ENCODE data around the gene PLXND1.
"Not testable (repeated sequence)": the region's sequence is repeated elsewhere in the genome, so short reads cannot be mapped to it uniquely, and the experiment has no call there.

The PLXND1 gene

DNA sequence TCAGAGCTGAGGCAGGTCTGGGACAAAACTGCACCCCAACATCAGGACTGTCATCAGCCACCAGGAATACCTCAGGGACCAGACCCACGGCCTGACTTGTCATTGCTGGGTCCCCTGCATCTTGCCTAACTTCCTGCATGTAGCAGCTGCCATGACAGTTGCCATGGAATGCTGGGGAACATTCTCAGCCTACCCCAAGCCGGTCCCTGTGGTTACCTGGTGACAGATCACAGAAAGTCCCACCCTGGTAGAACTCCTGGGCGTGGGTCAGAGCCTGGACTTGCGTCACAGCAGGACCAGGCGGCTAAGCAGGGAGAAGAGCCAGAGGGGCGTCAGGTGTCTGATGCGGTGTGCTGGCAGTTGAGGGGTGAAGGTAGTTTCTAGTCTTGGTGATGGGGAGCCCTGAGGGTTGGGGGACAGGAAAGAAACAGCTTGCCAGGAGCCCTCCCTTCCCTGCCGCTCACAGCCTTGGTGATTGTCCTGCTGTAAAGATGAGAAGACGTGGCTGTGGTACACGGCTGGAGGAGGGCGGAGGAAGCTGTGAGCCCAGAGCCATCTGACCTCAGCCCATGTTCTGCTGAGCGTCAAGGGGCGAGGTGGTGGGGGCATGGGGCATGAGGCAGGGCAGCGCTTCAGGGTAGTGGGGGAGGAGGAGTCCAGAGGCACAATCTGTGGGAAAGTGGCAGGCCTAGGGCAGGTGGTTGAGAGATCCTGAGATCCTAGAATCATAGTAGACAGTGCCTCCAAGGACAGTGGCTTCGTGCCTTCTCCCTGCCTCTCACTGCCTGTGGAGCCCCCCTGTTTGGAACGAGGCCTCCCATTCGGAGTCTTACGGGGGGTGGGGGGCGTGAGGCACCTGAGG lies 58.1 kb downstream of the PLXND1 start:
- no peak for DNase-seq (ENCODE audit: low spot score)

DNA sequence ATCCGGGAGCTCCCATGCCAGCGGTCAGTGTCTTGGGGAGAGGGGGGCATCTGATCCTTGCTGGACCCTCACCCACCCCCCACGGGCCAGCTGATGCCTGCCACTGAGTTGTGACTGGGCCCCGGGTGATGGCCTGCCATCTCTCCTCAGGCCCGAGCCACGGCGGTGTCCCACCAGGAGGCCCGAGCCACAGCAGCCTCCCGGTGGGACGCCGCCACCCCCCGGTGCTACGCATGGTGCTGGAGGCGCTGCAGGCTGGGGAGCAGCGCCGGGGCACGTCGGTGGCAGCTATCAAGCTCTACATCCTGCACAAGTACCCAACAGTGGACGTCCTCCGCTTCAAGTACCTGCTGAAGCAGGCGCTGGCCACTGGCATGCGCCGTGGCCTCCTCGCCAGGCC lies 59.2 kb downstream of the PLXND1 start:
- no peak for DNase-seq (ENCODE audit: low spot score)

DNA sequence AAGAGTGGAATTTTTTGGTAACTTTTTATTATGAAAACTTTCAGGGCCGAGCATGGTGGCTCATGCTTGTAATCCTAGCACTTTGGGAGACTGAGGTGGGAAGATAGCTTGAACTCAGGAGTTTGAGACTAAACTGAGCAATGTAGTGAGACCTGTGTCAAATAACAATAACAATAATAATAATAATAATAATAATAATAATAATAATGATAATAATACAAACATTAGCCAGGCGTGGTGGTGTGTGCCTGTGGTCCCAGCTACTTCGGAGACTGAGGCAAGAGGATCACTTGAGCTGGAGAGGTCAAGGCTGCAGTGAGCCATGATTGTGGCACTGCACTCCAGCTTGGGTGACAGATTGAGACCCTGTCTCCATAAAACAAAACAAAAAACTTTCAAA lies 60.5 kb downstream of the PLXND1 start:
- DNase-seq (ENCODE audit: low spot score): not testable (repeated sequence)

DNA sequence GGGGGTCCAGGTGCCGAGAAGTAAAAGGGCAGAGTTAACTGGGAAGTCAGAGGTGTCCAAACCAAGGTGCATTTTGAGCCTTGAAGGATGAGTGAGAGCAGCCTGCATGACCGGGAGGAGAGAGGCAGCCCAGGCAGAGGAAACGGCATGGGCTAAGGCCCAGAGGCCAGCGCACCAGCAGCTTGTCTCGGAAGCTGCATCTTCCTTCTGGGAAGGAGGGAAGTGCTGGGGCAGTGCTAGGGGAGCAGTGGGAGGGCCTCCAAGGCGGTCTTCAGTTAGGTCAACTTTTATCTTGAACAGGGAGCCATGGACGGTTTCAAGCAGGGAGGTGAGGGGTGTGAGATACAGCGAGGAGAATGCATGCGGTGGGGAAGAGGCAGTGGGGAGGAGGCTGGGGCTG lies 62.5 kb downstream of the PLXND1 start:
- no peak for DNase-seq (ENCODE audit: low spot score)

DNA sequence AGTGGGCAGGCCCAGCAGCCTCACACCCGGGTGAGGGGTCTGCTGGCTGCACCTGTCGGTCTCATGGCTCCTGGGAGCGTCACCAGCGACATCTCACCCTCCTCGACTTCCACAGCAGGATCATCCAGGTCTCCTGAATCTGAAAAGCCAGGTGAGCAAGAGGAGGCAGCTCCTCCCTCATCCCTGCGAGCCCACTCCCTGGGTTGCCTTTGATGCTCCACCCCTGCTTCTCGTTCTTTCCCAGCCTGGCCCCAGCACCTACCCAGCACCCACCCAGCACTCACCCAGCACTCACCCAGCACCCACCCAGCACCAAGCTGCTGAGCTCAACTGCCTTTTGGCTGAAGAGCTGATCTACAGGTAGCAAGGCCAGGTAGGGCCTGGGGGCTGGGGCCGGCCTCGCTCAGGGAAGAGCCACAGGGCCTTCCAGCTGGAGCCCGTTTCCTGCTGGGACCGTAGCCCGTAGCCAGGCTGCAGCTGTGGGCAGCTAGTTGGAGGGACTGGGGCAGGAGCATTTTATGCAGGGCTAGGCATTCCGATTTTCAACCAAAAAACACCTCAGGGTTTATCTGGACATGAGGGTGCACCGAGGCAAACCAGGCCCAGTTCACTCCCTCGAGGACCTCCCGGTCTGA lies 63.2 kb downstream of the PLXND1 start, which contains the start of gene H1-8:
H1-8 (plus strand) TSS at position 20 of the 635 bp plus-strand sequence; CDS start at position 64, 44 bp downstream.
- DNase-seq (ENCODE audit: low spot score): no peak

DNA sequence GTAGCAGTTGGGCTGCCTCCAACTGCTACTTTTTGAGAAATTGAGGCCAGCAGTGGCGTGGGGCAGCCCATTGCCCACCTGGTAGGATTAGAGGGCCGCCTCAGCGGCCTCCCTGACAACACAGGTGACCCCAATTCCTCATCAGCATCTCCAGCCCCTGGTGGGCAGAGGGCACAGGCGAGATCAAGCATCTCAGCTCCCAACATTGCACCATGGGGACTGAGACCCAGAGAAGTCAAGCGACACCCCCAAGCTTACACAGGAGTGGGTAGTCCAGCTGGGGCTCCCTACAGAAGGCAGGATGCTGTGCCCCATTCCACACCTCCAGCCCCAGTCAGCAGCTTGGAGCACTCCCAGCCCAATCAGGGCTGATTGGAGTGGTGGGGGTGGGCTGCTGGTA lies 63.7 kb downstream of the PLXND1 start:
- DNase-seq (ENCODE audit: low spot score): no peak

DNA sequence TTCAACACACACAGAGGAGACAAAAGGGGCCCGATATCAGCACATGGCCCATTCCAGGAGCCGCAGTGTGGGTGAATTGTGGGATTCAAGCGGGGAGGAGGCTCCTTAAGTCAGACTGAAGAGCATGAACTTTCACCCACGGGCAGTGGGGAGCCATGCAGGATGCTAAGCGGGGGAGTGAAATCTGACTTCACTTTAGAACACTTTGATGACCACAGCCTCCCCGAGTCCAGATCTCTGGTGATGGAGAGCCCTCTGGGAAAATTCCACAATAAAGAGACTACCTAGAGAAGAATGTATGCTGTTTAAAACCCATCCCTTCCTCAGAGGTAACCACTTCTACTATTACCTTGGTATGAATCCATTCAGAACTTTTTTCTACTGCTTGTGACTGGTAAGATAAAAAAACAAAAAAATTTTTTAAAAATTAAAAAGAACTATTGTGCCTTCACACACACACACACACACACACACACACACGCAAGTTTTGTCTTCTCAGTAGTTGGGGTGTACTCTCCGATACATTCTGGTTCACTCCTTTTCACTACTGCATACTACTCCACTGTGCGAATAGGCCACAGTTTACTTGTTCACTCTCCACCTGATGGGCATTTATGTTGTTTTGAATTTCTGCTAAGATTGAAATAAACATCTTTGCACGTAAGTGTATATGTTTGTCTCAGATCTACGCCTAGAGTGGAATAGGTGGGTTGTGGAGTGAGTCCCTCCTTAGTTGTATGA lies 65.5 kb downstream of the PLXND1 start:
- DNase-seq (ENCODE audit: low spot score): no peak

DNA sequence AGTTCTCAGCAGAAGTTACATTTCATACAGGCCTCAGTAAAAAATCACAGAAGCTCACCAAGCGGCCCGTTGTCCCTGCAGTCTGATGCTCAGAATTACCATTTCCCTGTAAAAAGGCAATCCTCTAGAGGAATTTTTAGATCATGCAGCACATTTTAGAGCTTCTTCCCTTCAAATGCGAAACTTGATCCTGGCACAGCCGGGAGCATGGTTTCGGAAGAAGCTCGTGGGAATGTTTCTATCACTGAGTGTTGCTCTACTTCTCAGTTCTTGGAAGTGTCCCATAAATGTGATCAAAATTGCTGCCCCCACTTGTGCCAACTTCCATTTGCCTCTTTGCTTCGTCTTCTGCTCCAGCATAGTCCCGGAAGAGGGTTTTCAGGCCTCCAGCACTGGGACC lies 67.3 kb downstream of the PLXND1 start:
- DNase-seq (ENCODE audit: low spot score): no peak

DNA sequence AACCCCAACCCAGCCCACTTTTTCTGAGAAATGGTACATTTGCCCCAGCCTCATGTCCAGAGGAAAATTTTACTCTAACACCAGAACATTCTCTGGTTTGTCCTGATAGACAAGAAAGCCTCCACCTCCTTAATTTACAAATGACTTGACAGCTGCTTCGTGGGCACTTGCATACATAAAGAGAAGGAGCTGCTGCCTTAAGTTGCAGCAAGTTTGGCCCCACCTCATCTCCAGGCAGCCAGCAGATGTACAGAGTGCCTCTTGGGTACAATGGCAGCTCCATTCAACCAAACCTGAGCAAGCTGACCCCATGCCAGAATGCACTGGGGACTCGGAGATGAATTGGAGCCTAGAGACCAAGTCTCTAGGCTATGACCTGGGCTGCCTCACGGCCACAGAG lies 69.7 kb downstream of the PLXND1 start:
- DNase-seq (ENCODE audit: low spot score): no peak

DNA sequence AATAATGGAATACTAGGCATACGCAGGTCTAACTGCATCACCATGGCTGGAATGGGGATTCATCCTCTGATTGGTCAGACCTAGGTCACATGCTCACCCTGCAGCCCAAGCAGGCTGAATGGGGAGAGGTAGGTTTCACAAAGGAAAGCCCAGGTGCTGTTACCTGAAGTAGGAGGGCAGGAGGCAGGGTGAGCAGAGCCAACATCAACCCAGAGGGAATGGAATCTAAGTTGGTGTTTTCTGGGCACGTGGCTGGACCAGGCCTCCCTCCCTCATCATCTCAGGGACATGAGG lies 70.2 kb downstream of the PLXND1 start:
- DNase-seq (ENCODE audit: low spot score): no peak

DNA sequence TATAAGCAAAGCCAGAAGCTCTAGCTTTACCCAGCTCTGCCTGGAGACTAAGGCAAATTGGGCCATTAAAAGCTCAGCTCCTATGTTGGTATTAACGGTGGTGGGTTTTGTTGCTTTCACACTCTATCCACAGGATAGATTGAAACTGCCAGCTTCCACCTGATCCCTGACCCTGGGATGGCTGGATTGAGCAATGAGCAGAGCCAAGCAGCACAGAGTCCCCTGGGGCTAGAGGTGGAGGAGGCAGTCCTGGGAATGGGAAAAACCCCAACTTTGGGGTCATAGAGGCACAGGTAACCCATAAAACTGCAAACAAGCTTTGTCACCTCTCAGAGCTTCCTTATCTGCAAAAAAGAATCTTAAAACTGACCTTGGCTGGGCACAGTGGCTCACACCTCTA lies 71.4 kb downstream of the PLXND1 start:
- no peak for DNase-seq (ENCODE audit: low spot score)

DNA sequence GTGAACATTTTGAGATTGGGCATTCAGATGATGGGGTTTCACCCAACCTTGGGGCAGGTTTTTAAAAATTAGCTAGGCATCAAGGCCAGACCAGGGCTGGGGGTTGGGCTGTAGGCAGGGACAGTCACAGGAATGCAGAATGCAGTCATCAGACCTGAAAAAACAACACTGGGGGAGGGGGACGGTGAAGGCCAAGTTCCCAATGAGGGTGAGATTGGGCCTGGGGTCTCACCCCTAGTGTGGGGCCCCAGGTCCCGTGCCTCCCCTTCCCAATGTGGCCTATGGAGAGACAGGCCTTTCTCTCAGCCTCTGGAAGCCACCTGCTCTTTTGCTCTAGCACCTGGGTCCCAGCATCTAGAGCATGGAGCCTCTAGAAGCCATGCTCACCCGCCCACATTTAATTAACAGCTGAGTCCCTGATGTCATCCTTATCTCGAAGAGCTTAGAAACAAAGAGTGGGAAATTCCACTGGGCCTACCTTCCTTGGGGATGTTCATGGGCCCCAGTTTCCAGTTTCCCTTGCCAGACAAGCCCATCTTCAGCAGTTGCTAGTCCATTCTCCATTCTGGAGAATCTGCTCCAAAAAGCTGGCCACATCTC lies 71.9 kb downstream of the PLXND1 start:
- DNase-seq (ENCODE audit: low spot score): no peak

DNA sequence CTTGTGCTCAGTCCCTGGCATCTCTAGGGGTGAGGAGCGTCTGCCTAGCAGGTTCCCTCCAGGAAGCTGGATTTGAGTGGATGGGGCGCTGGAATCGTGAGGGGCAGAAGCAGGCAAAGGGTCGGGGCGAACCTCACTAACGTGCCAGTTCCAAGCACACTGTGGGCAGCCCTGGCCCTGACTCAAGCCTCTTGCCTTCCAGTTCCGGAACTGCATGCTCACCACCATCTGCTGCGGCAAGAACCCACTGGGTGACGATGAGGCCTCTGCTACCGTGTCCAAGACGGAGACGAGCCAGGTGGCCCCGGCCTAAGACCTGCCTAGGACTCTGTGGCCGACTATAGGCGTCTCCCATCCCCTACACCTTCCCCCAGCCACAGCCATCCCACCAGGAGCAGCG lies 73.1 kb downstream of the PLXND1 start:
- DNase-seq (ENCODE audit: low spot score): no peak

DNA sequence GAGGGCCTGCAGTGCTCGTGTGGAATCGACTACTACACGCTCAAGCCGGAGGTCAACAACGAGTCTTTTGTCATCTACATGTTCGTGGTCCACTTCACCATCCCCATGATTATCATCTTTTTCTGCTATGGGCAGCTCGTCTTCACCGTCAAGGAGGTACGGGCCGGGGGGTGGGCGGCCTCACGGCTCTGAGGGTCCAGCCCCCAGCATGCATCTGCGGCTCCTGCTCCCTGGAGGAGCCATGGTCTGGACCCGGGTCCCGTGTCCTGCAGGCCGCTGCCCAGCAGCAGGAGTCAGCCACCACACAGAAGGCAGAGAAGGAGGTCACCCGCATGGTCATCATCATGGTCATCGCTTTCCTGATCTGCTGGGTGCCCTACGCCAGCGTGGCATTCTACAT lies 74.2 kb downstream of the PLXND1 start:
- DNase-seq (ENCODE audit: low spot score): no peak

DNA sequence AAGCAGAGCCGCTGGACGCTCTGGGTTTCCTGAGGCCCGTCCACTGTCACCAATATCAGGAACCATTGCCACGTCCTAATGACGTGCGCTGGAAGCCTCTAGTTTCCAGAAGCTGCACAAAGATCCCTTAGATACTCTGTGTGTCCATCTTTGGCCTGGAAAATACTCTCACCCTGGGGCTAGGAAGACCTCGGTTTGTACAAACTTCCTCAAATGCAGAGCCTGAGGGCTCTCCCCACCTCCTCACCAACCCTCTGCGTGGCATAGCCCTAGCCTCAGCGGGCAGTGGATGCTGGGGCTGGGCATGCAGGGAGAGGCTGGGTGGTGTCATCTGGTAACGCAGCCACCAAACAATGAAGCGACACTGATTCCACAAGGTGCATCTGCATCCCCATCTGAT lies 74.8 kb downstream of the PLXND1 start:
- no peak for DNase-seq (ENCODE audit: low spot score)

DNA sequence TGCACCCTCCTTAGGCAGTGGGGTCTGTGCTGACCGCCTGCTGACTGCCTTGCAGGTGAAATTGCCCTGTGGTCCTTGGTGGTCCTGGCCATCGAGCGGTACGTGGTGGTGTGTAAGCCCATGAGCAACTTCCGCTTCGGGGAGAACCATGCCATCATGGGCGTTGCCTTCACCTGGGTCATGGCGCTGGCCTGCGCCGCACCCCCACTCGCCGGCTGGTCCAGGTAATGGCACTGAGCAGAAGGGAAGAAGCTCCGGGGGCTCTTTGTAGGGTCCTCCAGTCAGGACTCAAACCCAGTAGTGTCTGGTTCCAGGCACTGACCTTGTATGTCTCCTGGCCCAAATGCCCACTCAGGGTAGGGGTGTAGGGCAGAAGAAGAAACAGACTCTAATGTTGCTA lies 75.7 kb downstream of the PLXND1 start:
- no peak for DNase-seq (ENCODE audit: low spot score)

DNA sequence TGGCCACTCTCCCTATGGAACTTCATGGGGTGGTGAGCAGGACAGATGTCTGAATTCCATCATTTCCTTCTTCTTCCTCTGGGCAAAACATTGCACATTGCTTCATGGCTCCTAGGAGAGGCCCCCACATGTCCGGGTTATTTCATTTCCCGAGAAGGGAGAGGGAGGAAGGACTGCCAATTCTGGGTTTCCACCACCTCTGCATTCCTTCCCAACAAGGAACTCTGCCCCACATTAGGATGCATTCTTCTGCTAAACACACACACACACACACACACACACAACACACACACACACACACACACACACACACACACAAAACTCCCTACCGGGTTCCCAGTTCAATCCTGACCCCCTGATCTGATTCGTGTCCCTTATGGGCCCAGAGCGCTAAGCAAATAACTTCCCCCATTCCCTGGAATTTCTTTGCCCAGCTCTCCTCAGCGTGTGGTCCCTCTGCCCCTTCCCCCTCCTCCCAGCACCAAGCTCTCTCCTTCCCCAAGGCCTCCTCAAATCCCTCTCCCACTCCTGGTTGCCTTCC lies 76.2 kb downstream of the PLXND1 start:
- no peak for DNase-seq (ENCODE audit: low spot score)

DNA sequence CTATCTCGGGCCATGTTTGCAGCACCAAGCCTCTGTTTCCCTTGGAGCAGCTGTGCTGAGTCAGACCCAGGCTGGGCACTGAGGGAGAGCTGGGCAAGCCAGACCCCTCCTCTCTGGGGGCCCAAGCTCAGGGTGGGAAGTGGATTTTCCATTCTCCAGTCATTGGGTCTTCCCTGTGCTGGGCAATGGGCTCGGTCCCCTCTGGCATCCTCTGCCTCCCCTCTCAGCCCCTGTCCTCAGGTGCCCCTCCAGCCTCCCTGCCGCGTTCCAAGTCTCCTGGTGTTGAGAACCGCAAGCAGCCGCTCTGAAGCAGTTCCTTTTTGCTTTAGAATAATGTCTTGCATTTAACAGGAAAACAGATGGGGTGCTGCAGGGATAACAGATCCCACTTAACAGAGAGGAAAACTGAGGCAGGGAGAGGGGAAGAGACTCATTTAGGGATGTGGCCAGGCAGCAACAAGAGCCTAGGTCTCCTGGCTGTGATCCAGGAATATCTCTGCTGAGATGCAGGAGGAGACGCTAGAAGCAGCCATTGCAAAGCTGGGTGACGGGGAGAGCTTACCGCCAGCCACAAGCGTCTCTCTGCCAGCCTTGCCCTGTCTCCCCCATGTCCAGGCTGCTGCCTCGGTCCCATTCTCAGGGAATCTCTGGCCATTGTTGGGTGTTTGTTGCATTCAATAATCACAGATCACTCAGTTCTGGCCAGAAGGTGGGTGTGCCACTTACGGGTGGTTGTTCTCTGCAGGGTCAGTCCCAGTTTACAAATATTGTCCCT lies 76.9 kb downstream of the PLXND1 start:
- DNase-seq (ENCODE audit: low spot score): no peak

DNA sequence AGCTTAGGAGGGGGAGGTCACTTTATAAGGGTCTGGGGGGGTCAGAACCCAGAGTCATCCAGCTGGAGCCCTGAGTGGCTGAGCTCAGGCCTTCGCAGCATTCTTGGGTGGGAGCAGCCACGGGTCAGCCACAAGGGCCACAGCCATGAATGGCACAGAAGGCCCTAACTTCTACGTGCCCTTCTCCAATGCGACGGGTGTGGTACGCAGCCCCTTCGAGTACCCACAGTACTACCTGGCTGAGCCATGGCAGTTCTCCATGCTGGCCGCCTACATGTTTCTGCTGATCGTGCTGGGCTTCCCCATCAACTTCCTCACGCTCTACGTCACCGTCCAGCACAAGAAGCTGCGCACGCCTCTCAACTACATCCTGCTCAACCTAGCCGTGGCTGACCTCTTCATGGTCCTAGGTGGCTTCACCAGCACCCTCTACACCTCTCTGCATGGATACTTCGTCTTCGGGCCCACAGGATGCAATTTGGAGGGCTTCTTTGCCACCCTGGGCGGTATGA lies 77.8 kb downstream of the PLXND1 start, which contains the start of gene RHO:
RHO (plus strand) TSS at position 51 of the 512 bp plus-strand sequence; CDS start at position 146, 95 bp downstream.
- DNase-seq (ENCODE audit: low spot score): no peak

DNA sequence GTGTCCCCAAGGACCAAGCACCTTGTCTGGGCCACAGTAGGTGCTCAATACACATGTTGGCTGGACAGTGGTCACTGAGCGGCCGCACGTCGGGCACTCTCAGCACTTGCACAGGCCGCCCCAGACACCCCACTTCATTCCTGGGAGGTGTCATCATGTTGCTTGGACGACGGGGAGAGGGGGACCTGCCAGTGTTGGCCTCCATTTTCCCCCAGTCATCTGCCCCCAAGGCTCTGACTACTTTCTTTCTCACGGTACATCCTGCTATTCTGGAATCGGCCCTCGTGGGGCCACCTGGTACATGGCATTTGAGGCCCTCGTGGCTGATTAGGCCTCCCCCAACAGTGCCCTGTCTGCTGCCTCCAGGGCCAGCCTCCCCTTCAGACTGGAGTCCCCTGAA lies 79.2 kb downstream of the PLXND1 start:
- no peak for DNase-seq (ENCODE audit: low spot score)
